GM19395 (cell line): ENCODE results near the gene NT5DC2.

Source experiments
- ATAC-seq: cut with Tn5 transposase; IDR thresholded peaks from one replicate; pipeline ENCODE4 v1.9.1; 2021; ENCODE audit warnings: mild to moderate bottlenecking, moderate library complexity; ENCODE audit not compliant: unreplicated experiment

The NT5DC2 gene

GRCh38 chr3:52490035-52490938 lies 43.4 kb downstream of the NT5DC2 start:
- no peak for ATAC-seq

- ATAC-seq = no peak
These were observed 44.2 kb downstream of the NT5DC2 start for GRCh38 chr3:52489453-52489852.

GRCh38 chr3:52488746-52489145 lies 44.9 kb downstream of the NT5DC2 start:
- ATAC-seq = no peak

- no peak for ATAC-seq
These were observed 45.6 kb downstream of the NT5DC2 start for GRCh38 chr3:52487788-52488691.

- no peak for ATAC-seq
These were observed 46.4 kb downstream of the NT5DC2 start for GRCh38 chr3:52487050-52487787.

- no peak for ATAC-seq
These were observed 48.8 kb downstream of the NT5DC2 start for GRCh38 chr3:52484680-52485461.

- ATAC-seq = no peak
These were observed 49.9 kb downstream of the NT5DC2 start for GRCh38 chr3:52483577-52484381.

GRCh38 chr3:52483081-52483480 lies 50.6 kb downstream of the NT5DC2 start:
- no peak for ATAC-seq

GRCh38 chr3:52481819-52482521 lies 51.7 kb downstream of the NT5DC2 start:
- no peak for ATAC-seq

- ATAC-seq = no peak
These were observed 52.6 kb downstream of the NT5DC2 start for GRCh38 chr3:52480768-52481715.

GRCh38 chr3:52479877-52480575 lies 53.6 kb downstream of the NT5DC2 start:
- ATAC-seq = no peak

- no peak for ATAC-seq
These were observed 54.4 kb downstream of the NT5DC2 start for GRCh38 chr3:52479037-52479876.

GRCh38 chr3:52477796-52478095 lies 55.9 kb downstream of the NT5DC2 start:
- no peak for ATAC-seq

- ATAC-seq = no peak
These were observed 56.4 kb downstream of the NT5DC2 start for GRCh38 chr3:52477076-52477795.
